Cardiac septum (tissue), 1 donor: ENCODE data around the gene ZFYVE19. TPM values are rescaled to one million over a fixed set of nuclear protein-coding genes. Genes with fewer than 3 reads are reported as not detected.

Source experiments
- DNase-seq: peaks from one replicate; pipeline ENCODE4 v3.0.0-alpha.2; 2020; ENCODE audit warnings: low spot score
- intact Hi-C: fragments of 100-400 bp; cut with DNase I; formaldehyde crosslinking; loops from one replicate; pipeline ENCODE4 v1.14.0; 2022
- long read RNA-seq: library from polyadenylated mRNA; unstranded; transcript quantifications from one replicate; pipeline ENCODE4 v2.0.0, GENCODE V29; 2021
- total RNA-seq: library from RNA; stranded (reverse); fragmentation: NEBNext Ultra II Directional; extraction: Animal tissue kit (Norgen Biotek cat#: 25700); gene quantifications from one replicate; pipeline ENCODE4 v1.2.1, GENCODE V29; 2021
- donor health status: DM: no; HTN: no; CAD: no.

ZFYVE19 gene, protein sequence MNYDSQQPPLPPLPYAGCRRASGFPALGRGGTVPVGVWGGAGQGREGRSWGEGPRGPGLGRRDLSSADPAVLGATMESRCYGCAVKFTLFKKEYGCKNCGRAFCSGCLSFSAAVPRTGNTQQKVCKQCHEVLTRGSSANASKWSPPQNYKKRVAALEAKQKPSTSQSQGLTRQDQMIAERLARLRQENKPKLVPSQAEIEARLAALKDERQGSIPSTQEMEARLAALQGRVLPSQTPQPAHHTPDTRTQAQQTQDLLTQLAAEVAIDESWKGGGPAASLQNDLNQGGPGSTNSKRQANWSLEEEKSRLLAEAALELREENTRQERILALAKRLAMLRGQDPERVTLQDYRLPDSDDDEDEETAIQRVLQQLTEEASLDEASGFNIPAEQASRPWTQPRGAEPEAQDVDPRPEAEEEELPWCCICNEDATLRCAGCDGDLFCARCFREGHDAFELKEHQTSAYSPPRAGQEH
- 11.0 TPM for total RNA-seq
- long read RNA-seq, transcript ZFYVE19-203 (11 exons, 2,775 nt), result major isoform, 16 of 29 reads
- long read RNA-seq, partial matches to known transcripts, result 4 of 29 reads
- long read RNA-seq, other reads (novel, unspliced or antisense), result 5 of 29 reads

DNA sequence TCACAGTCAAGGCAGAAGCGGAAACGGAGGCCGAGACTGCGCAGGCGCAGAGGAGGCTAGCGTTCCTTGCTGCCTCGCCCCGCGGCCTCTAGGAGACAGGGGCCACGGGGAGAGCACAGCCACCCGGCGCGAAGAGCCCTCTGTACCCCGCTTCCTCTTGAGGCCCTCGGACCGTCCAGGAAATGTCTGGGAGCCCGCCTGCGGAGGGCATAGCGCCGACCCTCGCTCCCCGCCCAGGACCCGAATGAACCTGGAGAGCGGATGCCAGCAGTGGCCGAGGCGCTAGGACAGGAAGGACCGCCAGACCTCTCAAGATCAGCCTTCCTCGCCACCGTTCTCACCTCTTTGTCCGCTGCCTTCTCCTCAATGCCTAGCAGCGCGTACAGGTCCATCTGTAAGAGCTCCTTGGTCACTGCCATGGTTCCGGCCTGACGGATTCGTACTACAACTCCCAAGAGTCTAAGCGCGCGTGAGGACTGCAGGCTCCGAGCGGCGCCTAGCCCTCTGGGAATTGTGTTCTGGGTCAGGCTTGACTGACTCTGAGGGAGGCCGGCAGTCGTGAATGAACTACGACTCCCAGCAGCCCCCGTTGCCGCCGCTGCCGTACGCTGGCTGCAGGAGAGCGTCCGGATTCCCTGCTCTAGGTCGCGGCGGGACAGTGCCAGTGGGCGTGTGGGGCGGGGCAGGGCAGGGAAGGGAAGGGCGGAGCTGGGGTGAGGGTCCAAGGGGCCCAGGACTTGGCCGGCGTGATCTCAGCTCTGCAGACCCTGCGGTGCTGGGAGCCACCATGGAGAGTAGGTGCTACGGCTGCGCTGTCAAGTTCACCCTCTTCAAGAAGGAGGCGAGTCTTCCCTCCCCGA, at the start of gene ZFYVE19, which contains the start of gene DNAJC17:
ZFYVE19 (plus strand) TSS at position 62 of the 860 bp plus-strand sequence; CDS start at position 563, 501 bp downstream.
DNAJC17 (minus strand) TSS at position 446 of the 860 bp plus-strand sequence; CDS start at position 419, 27 bp downstream.
- intact Hi-C loops, result loop anchor here (1.0 to 5.0 kb wide), 3 partner anchors 52 to 115 kb away; partner anchors contain the start of genes RMDN3 and VPS18
- DNase-seq, result peak; percentile 99

DNA sequence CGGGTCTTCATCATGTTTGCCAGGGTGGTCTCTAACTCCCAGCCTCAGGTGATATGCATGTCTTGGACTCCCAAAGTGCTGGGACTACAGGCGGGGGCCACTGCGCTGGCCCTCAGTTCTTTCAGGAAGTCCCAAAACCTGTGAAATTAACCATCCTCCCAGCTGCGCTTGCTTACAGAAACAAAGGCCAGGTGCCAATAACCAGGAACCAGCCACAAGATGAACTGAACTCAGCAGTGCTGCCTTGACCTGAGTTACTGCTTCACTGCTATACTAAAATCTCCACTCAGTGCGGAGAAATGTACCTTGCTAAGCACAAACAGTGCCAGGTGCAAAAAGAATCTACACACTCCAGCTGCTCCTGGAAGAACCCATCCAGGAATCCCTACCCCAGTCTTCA, 46.9 kb upstream of the ZFYVE19 start:
- intact Hi-C loops, result loop anchor here (5.0 to 10.0 kb wide), 3 partner anchors 68 to 165 kb away; partner anchors contain the start of genes KNL1 and VPS18
- no peak for DNase-seq

DNA sequence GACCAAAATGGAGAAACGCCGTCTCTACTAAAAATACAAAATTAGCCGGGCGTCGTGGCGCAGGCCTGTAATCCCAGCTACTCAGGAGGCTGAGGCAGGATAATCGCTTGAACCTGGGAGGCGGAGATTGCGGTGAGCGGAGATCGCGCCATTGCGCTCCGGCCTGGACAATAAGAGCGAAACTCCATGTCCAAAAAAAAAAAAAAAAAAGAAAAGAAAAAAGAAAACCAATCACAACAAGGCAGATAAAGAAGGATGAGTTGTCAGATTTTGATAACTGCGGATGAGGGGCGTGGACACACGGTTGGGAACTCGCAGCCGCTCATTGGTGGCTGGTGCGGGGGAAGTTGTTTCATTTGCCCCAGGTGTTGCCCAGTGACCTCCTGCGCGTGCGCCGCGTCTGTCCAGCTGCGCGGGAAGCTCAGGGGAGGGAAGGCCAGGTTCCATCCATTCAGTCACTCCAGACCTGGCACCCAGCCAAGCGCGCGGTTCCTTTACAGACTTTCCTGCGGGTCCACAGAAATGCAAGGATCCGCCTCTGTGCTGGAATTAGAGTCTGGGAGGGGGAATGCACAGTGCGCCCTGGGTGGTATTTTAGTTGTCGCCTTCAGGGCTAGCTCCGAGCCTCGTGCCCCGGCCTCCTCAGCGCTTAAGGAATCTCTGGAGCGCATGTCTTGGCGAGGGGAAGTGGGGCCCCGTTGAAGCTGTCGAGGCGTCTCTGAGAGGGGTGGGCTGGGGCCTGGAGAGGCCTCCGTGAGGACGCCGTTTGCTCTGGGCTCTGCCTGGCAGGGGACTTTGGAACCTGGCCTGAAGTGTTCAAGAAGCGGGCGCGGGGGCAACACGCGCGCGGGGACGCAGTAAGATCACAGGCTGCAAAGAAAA, 43.7 kb upstream of the ZFYVE19 start:
- no peak for DNase-seq
- intact Hi-C loops, result loop anchor here (5.0 kb wide), 1 partner anchor 71 kb away; no protein-coding TSS in a partner anchor

DNA sequence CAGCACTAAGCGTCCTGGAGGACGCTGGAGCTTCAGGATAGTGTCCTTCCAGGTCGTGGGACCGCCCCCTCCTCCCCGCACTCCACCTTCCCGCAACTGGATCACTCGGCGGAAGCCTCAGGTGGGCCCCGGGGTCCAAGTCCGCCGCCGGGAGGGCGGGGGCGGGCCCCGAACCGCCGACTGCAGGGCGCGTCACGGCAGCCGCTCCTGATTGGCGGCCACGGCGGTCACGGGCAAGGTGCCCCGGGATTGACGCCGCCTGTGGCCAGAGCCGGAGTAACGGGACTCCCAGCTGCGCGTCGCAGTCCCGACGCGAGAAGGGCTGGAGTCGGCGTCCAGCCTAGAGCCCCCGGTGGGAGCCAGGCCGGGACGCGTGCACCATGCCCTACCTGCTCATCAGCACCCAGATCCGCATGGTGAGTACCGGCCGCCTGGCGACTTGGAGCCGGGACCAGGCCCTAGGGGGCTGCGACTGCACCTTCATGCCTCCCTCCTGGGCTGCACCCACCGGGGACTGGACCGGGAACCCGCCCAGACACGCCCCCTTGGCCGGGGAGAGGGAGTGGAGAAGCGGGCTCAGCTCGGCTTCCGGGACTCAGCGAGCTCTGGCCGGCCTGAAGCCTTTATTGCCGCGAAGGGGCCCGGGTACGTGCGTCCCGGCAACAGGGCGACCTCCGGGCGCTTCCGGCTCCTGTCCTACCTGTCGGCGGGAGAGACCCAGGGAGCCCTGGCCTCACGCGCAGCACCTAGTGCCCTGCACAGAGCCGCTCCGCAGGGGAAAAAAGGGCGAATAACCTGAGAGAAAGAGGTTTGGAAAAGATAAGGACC, 42.9 kb upstream of the ZFYVE19 start, which contains the start of gene GCHFR:
GCHFR (plus strand) TSS at position 268 of the 828 bp plus-strand sequence; CDS start at position 381, 113 bp downstream.
- intact Hi-C loops, result loop anchor here (5.0 kb wide), 1 partner anchor 72 kb away; no protein-coding TSS in a partner anchor

DNA sequence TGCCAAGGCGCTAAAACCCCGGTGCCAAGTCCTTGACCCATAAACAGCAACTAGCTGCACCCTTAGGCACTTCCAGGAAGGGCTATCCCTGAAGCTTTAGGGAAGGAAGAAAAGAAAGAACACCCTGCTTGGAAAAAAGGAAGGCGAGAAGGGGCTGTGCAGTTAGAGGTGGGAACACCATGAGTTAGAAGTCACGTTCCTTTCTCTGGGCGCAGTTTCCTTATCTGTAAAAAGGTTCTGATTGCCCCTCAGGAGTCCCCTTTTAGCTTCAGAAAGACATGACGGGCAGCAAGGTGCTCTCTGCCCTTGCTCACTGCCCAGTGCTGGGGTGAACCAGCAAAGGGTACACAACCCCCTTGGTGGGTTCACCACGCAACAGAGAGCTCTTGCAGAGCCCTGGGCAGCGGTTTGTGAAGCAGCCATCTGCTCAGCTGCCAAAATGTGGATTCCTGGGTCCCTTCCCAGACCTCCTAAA, 42.2 kb upstream of the ZFYVE19 start:
- no peak for DNase-seq
- intact Hi-C loops, result loop anchor here (5.0 kb wide), 1 partner anchor 72 kb away; no protein-coding TSS in a partner anchor

More for the DNA sequence above, 42.9 kb upstream of the ZFYVE19 start, which contains the start of gene GCHFR:
- peak; percentile 84 for DNase-seq

DNA sequence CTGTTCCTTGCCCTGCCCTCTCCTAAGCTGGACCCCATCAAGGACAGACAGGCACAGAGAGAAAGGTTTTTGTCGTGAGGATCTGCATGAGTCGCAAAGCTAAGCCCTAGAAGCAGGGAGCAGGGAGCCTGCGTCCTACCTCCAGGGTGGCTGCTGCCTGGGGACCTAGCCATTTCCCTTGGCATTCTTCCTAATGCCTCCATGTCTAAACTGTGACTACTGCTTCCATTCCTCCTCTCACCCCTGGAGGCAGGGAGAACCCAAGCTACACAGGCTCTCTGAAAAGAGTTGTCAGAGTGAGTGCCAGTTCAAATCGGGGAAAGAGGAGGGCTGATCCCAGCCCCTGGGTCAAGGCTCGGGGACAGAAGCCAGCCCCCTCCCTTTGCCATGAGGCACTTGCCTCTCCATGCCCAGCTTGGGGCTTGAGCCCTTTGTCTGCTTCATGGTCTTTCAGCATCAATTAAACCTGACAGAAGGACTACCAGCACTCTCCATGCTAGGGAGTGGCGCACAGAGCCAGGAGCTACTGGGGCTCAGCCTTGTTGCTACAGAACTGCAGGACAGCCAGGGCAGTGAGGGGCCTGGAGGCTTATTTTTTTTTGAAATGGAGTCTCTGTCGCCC, 40.6 kb upstream of the ZFYVE19 start:
- intact Hi-C loops, result no loop called here
- no peak for DNase-seq

DNA sequence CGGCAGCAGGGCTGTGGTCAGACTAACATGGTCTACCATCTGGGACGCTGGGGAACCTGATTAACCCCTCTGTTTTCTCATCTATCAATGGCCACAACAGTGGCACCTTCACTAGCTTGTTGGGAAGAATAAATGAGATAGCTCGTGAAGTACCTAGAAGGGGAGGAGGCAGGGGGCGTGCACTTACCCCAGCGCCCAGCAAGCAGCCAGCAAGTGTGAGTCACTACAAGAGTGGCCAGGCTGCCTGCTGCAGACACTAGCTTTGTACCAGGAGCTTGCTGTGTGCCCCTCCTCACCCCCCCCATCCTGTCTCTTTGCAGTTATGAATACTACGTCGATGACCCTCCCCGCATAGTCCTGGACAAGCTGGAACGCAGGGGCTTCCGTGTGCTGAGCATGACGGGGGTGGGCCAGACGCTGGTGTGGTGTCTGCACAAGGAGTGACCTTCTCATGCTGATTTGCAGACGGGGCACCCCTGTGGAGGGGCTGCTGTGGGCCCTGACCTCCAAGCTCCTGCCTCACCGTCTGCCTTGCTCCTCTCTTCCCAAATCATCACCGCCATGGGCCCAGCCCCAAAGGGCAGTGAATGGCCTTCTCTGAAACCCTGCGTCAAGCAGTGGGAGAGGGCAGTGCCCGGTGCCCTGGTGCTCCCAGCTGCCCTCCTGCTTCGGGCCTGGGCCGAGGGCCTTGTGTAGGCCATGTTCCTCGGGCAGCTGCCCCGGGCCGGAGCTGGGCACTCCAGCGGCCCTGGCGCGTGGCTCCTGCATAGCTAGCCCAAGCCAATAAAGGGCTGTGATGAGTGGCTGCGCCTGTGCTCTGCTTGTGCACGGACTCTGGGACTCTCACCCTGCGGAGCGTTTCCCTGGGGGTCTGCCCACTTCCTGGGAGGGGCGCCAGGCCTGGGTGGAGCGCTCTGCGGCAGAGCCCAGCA, 39.7 kb upstream of the ZFYVE19 start:
- no peak for DNase-seq
- intact Hi-C loops, result no loop called here

DNA sequence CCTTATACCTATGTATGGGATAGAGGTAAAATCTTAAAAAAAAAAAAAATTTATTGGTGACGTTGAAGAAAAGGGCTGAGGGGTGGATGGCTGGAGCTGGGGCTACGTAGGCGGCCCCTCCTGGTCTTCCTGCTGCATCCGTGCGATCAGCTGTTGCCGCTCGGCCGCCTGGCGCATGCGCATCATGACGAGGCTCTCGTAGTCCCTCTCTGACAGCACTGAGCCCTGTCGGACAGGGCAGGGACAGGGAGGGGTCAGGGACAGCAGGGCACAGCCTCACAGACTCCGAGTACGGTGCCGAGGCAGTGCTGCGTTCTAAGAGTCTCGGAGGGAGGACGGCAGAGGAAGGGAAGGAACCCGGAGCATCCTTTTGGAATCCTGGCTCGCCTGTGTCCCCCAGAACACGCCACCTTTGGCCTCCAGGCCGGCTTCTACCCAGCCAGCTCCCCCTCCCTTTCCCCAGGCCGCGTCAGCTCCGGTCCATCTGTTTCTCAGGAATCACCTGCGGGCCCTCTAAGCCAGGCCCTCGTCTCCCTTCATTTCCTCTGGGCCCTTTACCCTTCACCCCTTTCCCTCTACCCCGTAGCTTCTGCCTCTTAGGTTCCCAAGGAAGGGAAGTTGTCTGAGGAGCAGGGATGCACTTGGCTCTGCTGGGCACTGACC, 38.9 kb upstream of the ZFYVE19 start:
- DNase-seq, result no peak
- intact Hi-C loops, result no loop called here

DNA sequence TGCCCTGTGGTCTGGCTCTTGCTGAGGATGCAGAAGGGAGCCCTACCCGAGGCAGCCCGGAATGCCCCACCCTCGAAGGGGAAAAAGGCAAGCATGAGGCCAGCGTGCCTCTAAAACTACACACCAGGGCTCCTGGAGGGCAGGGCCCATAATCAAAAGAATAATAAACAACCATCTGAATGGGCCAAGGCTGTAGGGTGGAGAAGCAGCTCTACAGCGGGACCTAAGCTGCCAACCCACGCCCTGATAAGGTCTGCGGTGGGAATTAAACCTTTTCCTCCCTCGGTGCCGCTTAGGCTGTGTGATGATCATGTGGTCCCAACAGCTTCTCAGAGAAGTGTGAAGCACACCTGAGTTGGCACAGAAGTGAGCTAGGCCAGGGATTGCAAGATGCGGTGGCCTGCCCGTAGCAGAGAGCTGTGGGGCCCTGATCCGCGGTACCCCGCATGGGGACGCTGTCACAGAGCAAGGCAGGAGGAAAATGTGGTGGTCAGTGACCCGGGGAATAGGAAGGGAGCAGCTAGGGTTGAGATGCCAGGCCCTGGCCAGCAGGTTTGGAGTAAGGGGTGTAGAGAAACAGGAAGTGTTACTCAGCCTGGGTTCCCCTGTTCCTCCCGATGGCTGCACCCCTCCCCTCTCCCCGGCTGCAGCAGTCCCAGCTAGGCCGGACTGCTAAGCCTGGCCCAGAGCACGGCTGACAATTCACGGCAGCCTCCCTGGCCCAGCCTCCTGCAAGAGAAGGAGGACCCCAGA, 38.2 kb upstream of the ZFYVE19 start:
- intact Hi-C loops, result no loop called here
- no peak for DNase-seq

DNA sequence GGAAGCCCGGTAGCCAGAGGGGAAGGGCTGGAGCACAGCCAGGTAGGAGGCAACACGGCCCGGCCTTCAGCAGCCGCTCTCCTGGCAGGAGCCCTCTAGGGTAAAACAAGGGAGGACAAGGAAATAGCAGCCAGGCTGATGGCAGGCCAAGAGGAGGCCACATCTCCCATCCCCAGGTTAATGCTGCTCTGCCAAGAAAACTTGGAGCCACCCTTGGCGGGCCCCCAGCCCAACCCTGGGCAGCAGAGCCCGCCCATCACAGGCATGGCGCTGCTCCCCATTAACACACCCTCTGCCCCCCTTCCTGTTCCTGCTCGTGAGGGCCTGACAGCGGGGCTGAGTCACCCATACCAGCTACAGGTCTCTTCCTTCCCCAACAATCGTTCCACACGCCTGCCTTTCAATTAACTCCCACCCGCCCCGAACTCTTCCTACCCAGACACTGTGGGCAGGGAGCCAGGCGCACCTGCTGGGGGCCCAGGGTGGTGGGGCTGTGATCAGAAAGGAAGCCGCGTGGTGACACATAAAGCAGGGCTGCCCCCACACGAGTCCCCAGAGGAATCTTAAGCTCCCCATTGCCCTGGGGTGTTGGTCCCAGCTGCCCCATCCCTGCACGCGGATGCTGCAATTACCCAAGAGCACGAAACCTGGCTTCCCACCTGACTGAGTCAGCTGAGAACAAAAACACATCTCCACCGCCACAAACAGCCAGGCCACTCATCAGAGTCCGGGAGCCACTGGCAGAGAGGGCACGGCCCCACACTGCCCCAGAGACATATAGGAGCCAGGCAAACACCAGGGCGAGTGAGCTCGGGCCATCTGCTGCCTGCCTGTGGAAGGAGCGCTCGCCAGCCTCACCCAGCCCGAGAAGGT, 37.4 kb upstream of the ZFYVE19 start, which contains the start of gene C15orf62:
C15orf62 (plus strand) TSS at position 707 of the 873 bp plus-strand sequence. CDS start 516 bp downstream, outside the sequence.
- DNase-seq, result no peak
- intact Hi-C loops, result no loop called here

DNA sequence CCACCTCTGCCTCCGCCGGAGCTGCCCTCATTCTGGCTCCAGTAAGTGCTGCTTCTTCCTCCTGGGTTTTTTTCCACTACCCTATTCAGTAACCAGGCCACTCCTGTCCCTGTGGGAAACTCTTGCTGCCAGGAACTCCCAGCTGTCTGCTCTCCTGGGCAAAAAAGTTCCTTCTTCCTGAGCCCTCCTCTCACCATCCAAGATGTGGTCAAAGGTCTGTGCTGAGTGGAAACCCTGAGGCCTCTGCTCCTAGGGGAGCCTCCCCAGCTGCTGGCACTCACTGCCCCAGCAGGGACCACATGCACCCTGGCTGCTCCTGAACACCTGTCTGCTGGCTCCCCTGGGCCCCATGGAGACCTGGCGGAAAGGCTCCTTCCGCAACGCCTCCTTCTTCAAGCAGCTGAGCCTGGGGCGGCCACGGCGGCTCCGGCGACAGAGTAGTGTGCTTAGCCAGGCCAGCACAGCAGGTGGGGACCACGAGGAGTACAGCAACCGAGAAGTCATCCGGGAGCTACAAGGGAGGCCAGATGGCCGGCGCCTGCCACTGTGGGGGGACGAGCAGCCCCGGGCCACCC, 36.7 kb upstream of the ZFYVE19 start:
- intact Hi-C loops, result no loop called here
- DNase-seq, result no peak

DNA sequence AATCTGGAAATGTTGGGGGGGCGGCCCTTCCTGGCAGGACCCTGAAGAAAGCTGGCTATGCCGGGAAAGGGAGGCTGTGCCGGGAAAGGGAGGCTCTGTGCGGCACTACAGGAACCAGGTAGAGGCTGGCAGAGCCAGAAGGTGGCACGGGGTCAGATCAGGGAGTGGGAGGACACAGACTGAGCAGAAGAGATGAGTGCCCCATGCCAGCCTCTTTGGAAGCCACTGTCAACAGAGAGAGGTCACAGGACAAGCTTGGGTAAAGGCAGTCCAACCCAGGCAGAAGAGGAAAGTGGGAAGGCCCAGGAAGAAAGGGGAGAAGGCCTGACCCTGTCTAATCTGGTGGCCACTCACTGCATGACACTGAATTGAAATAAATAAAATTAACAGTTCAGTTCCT, 35.6 kb upstream of the ZFYVE19 start:
- intact Hi-C loops, result no loop called here
- no peak for DNase-seq

DNA sequence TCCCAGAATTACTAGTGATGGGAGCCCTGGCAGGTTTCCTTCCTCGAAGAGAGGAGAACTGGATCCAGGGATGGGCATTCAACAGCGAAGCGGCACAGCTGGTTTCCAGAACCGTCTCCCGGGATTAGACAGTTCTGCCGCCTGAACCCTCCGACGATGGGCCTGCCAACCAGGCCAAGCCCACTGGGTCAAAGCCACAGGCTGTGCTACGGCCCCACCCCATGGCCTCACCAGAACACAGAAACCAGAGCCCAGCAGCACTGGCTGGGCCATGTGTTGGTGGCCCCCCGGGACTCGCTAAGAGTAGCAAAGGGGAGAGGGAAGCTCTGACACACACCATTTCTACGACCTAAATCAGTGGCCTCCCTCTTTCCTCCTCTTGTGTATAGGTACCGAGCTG, 34.9 kb upstream of the ZFYVE19 start:
- DNase-seq, result no peak
- intact Hi-C loops, result no loop called here
